GM21515 (cell line): ENCODE results near the gene PASK.
A peak's percentile ranks its signal among the peaks of the same experiment; 100 is the strongest.

Experiments
- ATAC-seq: cut with Tn5 transposase; IDR thresholded peaks from one replicate; pipeline ENCODE4 v1.9.1; 2021; ENCODE audit not compliant: unreplicated experiment

PASK gene

GRCh38 chr2:241087420-241088268 is 61.6 kb downstream of the PASK start:
- peak; percentile 46 for ATAC-seq

DNA sequence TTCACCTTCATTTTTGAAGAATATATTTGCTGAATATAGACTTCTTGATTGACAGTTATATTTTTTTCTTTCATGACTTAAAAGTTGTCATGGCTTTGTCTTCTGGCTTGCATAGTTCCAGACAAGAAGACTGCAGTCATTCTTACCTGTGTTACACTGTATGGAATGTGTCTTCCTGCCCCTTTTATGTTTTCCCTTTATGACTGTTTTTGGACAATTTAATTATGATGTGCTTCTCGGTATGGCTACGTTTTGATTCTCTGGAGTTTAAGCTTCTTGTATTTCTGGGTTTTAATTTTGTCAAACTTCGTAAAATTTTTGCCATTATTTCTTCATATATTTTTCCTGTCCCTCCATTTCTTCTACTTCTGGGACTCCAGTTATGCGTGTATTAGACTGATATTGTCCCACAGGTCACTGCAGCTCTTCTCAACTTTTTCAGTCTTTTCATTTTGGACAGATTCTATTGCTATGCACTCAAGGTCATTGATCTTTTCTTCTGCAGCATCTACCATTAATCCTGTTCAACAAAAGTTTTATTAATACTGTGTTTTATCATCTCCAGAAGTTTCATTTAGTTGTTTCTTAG is 64.3 kb downstream of the PASK start:
- ATAC-seq, result no peak

- no peak for ATAC-seq
Measured at GRCh38 chr2:241083091-241083415, 66.2 kb downstream of the PASK start.

- no peak for ATAC-seq
Measured at GRCh38 chr2:241082341-241083090, 66.8 kb downstream of the PASK start.

- no peak for ATAC-seq
Measured at GRCh38 chr2:241081643-241082340, 67.5 kb downstream of the PASK start.

DNA sequence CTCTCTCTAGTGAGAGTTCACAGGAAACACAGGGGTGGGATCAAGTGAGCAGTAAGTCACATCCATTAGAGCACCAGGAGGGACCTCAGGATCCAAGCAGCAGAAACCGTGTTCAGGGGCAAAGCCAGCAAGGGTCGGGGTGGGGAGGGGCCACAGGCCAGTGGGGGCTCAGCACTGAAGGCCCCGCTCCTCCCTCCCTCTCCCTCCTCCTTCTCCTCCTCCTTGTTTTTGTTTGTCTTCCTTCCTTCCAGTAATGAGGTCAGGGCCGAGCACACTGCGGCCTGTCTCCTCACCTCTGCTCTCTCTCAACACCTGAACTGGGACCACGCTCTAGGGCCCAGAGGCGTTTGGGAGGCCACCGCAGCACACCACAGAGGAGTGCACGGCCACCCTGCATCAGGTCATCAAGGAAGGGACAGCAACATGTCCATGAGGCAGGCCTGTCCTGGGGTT is 68.1 kb downstream of the PASK start:
- ATAC-seq, result no peak

DNA sequence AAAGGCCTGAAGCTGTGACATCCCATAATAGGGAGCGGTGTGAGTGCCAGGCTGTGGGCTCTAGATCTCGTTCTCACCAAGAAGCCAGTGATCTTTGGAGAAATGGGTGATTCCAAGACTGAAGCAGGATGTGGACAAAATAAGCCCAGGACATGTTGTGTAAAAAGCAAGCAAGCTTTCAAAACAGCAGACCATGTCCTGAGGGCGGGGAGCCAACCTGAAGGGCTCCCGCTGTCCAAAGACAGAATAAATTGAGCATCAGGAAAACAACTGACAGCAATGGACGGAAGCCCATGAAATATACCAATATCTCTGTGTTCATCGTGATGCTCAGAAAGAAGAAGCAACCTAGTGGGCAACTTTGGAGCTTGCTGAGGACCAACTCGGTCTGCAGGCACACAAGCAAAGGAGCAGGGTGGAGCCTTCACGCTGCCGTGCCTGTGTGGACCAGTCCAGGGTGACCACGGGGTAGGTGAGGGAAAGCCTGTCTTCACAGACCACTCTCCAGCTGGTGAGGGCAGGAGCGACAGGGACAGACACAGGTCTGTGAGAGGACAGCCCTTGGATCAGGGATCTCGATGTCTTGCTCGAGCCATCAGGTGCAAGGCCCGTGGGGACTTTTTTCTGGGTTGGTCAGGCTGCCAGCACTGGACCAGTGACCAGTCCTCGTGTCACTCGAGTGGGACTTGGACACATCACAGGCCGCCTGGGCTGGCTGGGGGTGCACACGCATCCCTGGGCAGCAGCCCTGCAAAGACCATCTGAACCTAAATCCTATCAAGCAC is 68.7 kb downstream of the PASK start:
- ATAC-seq, result no peak

- no peak for ATAC-seq
Measured at GRCh38 chr2:241074901-241075540, 74.3 kb downstream of the PASK start.

GRCh38 chr2:241074065-241074818 is 75.0 kb downstream of the PASK start:
- ATAC-seq, result no peak

GRCh38 chr2:241073166-241074064 is 75.9 kb downstream of the PASK start:
- ATAC-seq, result no peak

DNA sequence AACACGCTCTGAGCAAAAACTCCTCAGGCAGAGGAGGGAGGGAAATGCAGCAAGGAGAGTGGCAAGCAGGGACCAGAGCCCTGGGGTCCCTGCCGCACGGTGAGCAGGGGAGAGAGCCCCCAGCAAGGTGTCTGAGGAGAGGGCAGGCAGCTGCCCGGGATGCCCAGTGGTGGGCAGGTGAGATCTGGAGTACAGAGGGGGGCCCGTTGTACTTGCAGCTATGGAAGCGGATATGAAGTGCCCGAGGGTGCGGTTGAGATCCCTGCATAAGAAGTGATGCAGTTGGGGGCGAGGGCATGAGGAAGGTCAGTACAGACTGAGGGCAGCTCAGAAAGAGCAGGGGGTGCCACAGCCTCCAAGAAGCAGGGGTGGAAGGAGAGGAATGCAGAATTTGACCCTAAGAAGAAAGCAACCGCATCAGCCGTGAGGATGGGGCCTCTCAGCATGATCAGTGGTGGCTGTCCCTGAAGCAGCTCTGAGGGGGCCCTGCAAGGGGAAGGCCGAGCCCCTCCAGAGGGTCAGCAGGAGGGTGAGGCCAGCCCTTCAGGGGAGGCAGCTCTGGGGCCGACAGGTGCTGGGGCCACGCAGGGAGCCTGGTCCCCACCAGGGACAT is 76.6 kb downstream of the PASK start:
- no peak for ATAC-seq

DNA sequence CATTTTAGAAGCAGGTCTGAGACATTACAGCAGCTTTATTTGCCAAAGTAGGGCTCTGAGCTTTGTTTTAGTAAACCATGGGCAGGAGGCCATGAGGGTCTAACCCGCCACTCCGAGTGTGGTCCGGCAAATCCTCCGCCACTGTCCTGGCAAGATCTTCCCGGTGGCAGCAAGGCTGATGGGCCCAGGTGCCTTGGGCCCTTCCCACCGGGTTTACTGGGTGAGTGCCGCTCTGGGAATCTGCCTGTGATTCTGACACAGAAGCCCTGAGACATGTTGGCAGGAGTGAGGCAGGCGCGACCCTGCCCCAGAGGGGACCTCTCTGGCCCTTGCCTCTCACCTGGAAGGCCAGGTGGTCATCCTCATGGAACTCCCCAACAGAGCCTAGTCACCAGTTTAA is 77.1 kb downstream of the PASK start:
- no peak for ATAC-seq

GRCh38 chr2:241071677-241072111 is 77.6 kb downstream of the PASK start:
- ATAC-seq, result no peak

- no peak for ATAC-seq
Measured at GRCh38 chr2:241070811-241071676, 78.2 kb downstream of the PASK start.

GRCh38 chr2:241070361-241070760 is 78.9 kb downstream of the PASK start:
- ATAC-seq, result no peak

- no peak for ATAC-seq
Measured at GRCh38 chr2:241069821-241070281, 79.4 kb downstream of the PASK start.
